ENCODE measurements around the gene APOO.

APOO gene

GRCh38 chrX:23832721-23833120 is 75.0 kb downstream of the APOO start:
- Histone ChIP-seq H3K27ac (no peak overlapping the region), H3K36me3 (no peaks in the 10 kb centered on the region), H3K9me3 (no peaks in the 10 kb centered on the region), H3K4me1 (no peaks in the 10 kb centered on the region), H3K27me3 (no peaks in the 10 kb centered on the region), H3K4me3 (no peak overlapping the region)
- TF ChIP-seq CTCF (IDR thresholded peaks at IDR 0.05) = no peak
- DNase-seq = no peak
- intact Hi-C loops (cut with DNase I; ENCODE audit: low total_unique reads) = no loop called here

GRCh38 chrX:23828881-23829280 is 78.9 kb downstream of the APOO start:
- TF ChIP-seq CTCF (IDR thresholded peaks at IDR 0.05) = no peak
- intact Hi-C loops (cut with DNase I; ENCODE audit: low total_unique reads) = no loop called here
- H3K4me1 ChIP-seq = no peaks in the 10 kb centered on the region
- no peak overlapping the region for H3K27ac ChIP-seq
- DNase-seq = no peak
- no peaks in the 10 kb centered on the region for H3K9me3 ChIP-seq
- no peak overlapping the region for H3K4me3 ChIP-seq
- H3K36me3 ChIP-seq = no peaks in the 10 kb centered on the region
- H3K27me3 ChIP-seq = no peaks in the 10 kb centered on the region

GRCh38 chrX:23826653-23827052 is 81.1 kb downstream of the APOO start:
- no peak for TF ChIP-seq CTCF (IDR thresholded peaks at IDR 0.05)
- H3K27me3 ChIP-seq = no peaks in the 10 kb centered on the region

GRCh38 chrX:23826216-23826615 is 81.5 kb downstream of the APOO start:
- no peaks in the 10 kb centered on the region for H3K9me3 ChIP-seq
- no peak overlapping the region for H3K27ac ChIP-seq
- no peak for TF ChIP-seq CTCF (IDR thresholded peaks at IDR 0.05)
- H3K4me3 ChIP-seq = no peak overlapping the region
- intact Hi-C loops (cut with DNase I; ENCODE audit: low total_unique reads) = no loop called here
- DNase-seq = no peak
- H3K36me3 ChIP-seq = no peaks in the 10 kb centered on the region
- H3K4me1 ChIP-seq = no peaks in the 10 kb centered on the region
- no peaks in the 10 kb centered on the region for H3K27me3 ChIP-seq

More at GRCh38 chrX:23826653-23827052, 81.1 kb downstream of the APOO start:
- intact Hi-C loops (cut with DNase I; ENCODE audit: low total_unique reads) = no loop called here
- no peaks in the 10 kb centered on the region for H3K4me1 ChIP-seq
- H3K9me3 ChIP-seq = no peaks in the 10 kb centered on the region
- no peaks in the 10 kb centered on the region for H3K36me3 ChIP-seq
- DNase-seq = no peak
- H3K27ac ChIP-seq = no peak overlapping the region
- H3K4me3 ChIP-seq = no peak overlapping the region

GRCh38 chrX:23825675-23826074 is 82.1 kb downstream of the APOO start:
- H3K4me1 ChIP-seq = no peaks in the 10 kb centered on the region
- no peak overlapping the region for H3K27ac ChIP-seq
- intact Hi-C loops (cut with DNase I; ENCODE audit: low total_unique reads) = no loop called here
- no peaks in the 10 kb centered on the region for H3K36me3 ChIP-seq
- DNase-seq = no peak
- H3K9me3 ChIP-seq = no peaks in the 10 kb centered on the region
- H3K27me3 ChIP-seq = no peaks in the 10 kb centered on the region
- TF ChIP-seq CTCF (IDR thresholded peaks at IDR 0.05) = no peak
- no peak overlapping the region for H3K4me3 ChIP-seq

GRCh38 chrX:23822841-23823240 is 84.9 kb downstream of the APOO start:
- Histone ChIP-seq H3K27ac (no peak overlapping the region), H3K36me3 (no peaks in the 10 kb centered on the region)
- intact Hi-C loops (cut with DNase I; ENCODE audit: low total_unique reads) = no loop called here

More at GRCh38 chrX:23822841-23823240, 84.9 kb downstream of the APOO start:
- no peaks in the 10 kb centered on the region for H3K9me3 ChIP-seq
- no peak overlapping the region for H3K4me3 ChIP-seq
- H3K27me3 ChIP-seq = no peaks in the 10 kb centered on the region
- H3K4me1 ChIP-seq = no peaks in the 10 kb centered on the region
- TF ChIP-seq CTCF (IDR thresholded peaks at IDR 0.05) = no peak
- DNase-seq = no peak
